Measurements from ENCODE around the gene MSLN.
"Not testable (repeated sequence)": the region's sequence is repeated elsewhere in the genome, so short reads cannot be mapped to it uniquely, and the experiment has no call there.

MSLN gene

DNA sequence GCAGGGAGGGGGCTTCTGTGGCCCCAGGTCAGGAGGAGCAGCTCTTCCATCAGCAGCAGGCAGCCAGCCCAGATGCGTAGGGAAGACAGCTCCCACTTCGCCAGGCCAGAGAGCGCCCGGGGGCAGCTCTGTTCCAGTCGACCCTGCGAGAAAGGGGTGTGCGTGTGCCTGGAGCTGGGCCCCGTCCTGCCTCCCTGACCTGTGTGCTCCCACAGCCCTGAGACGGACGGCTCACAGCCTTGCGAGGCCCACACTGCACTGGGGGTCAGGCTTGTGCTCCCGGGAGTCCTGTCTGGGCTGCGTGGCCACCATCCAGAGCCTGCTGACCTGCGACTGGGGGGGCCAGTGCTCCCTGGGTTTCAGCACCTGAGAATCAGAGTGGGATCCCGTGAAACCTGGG is 469 bp upstream of the MSLN start:
- DNase-seq (ENCODE audit: low read depth), result no peak

GRCh38 chr16:761625-762513 is 1.3 kb downstream of the MSLN start:
- DNase-seq (ENCODE audit: low read depth), result no peak

DNA sequence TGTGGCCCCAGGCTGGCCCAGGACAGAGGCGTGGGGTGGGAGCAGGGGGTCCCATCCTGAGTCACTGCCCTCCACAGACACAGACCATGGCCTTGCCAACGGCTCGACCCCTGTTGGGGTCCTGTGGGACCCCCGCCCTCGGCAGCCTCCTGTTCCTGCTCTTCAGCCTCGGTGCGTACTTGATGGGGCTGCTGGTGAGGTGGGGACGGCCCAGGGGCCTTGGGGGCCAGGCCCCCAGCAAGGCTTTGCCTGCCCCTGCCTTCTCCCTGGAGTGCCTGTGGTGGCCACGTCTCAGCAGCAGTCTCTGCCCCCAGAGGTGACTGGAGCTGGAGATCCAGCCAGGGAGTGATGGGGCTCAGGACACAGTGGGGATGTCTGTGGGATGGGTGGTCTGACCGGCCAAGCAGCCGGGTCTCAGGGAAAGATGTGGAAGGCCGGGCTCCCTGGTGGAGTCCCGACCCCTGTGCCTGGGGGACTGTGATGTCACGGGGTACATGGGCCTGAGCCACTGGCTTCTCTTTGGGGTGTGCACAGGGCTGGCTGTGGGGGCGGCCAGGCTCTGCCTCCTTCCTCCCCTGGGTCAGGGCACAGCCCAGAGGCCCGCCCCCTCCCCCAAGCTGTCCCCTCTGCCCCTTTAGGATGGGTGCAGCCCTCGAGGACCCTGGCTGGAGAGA is 2.2 kb downstream of the MSLN start:
- DNase-seq (ENCODE audit: low read depth), result no peak

- no peak for DNase-seq (ENCODE audit: low read depth)
Measured at GRCh38 chr16:763369-764183, 3.0 kb downstream of the MSLN start.

GRCh38 chr16:764184-764750 is 3.7 kb downstream of the MSLN start:
- DNase-seq (ENCODE audit: low read depth), result no peak

DNA sequence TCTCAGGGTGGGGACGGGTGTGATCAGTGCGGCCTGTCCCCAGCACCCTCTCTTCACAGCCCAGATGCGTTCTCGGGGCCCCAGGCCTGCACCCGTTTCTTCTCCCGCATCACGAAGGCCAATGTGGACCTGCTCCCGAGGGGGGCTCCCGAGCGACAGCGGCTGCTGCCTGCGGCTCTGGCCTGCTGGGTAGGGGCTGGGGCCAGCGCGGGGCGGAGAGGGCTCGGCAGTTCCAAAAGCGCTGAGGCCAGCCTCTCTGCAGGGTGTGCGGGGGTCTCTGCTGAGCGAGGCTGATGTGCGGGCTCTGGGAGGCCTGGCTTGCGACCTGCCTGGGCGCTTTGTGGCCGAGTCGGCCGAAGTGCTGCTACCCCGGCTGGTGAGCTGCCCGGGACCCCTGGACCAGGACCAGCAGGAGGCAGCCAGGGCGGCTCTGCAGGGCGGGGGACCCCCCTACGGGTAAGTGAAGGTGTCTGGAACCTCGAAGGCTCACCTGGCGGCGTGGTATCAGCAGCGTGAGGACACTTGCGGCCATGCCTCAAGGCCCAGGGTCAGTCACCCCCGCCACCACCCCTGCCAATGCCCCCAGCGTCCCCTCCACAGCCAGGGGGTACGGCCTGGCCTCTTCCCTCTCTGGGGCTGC is 4.4 kb downstream of the MSLN start:
- no peak for DNase-seq (ENCODE audit: low read depth)

GRCh38 chr16:765488-765865 is 4.9 kb downstream of the MSLN start:
- DNase-seq (ENCODE audit: low read depth), result no peak

- no peak for DNase-seq (ENCODE audit: low read depth)
Measured at GRCh38 chr16:766008-766819, 5.7 kb downstream of the MSLN start.

GRCh38 chr16:766820-767640 is 6.5 kb downstream of the MSLN start:
- no peak for DNase-seq (ENCODE audit: low read depth)

DNA sequence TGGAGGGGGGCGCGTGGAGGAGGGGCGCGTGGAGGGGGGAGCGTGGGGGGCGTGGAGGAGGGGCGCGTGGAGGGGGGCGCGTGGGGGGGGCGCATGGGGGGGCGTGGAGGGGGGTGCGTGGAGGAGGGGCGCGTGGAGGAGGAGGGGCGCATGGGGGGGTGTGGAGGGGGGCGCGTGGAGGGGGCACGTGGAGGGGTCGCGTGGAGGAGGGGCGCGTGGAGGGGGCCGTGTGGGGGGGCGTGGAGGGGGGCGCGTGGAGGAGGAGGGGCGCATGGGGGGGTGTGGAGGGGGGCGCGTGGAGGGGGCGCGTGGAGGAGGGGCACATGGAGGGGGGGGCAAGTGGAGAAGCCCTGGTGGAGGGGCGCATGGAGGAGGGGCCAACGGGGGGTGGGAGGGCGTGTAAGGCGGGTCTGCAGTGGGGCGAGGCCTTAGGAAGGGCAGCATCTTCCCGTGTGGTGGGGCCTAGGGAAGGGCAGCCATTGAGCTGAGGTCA is 7.3 kb downstream of the MSLN start:
- no peak for DNase-seq (ENCODE audit: low read depth)

- no peak for DNase-seq (ENCODE audit: low read depth)
Measured at GRCh38 chr16:768428-768827, 7.9 kb downstream of the MSLN start.

- DNase-seq (ENCODE audit: low read depth), result no peak
Measured at GRCh38 chr16:769184-769784, 8.8 kb downstream of the MSLN start.

DNA sequence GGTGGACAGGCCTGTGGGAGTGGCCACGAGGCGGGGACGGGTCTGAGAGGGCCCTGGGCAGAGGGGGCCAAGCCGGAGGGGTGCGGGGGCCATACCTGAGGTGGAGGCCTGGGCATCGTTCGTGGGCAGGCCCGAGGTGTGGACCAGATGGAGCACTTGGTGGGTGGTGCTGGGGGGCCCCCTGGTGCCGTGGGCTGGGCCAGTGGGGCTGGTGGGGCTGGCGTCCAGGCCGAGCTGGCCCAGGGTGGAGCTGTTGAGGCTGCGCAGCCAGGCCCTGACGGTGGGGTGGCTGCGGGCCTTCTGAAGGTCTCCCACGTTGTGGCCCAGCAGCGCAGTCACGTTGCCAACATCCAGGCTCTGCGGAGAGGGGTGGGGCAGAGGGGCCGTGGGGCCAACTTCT is 9.4 kb downstream of the MSLN start:
- no peak for DNase-seq (ENCODE audit: low read depth)

DNA sequence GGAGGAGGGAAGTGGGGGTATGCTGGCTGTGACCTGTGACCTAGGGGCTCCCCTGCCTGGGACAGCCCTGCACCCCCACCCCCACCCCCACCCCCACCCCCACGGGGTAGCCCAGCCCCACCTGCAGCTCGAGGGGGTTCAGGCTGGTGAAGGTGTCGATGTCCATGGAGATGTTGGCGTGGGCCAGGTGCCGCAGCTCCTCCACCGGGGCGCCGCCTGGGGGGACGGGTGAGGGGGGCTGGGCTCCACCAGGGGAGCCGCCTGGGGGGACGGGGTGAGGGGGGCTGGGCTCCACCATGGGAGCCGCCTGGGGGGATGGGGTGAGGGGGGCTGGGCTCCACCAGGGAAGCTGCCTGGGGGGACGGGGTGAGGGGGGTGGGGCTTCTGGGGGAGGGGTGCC is 9.9 kb downstream of the MSLN start:
- no peak for DNase-seq (ENCODE audit: low read depth)

DNA sequence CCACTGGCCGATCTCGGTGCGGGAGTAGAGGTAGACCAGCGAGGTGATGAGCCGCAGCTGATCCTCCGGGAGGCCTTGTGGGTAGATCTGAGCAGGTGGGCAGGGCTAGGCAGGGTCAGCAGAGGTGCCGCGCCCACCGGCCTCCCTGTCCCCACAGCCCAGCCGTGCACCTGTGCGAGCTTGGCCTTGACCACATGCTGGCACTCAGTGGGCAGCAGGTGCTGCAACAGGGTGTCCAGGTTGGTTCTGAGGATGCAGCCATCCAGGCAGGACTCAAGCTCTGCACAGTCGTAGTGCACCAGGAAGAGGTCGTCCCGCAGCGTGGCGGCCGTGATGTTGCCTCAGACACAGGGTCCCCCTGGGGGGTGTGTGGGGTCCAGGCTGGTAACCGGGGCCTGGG is 12.4 kb downstream of the MSLN start:
- DNase-seq (ENCODE audit: low read depth), result no peak

- DNase-seq (ENCODE audit: low read depth), result no peak
Measured at GRCh38 chr16:774086-775001, 13.8 kb downstream of the MSLN start.

- DNase-seq (ENCODE audit: low read depth), result no peak
Measured at GRCh38 chr16:775236-775796, 14.8 kb downstream of the MSLN start.

DNA sequence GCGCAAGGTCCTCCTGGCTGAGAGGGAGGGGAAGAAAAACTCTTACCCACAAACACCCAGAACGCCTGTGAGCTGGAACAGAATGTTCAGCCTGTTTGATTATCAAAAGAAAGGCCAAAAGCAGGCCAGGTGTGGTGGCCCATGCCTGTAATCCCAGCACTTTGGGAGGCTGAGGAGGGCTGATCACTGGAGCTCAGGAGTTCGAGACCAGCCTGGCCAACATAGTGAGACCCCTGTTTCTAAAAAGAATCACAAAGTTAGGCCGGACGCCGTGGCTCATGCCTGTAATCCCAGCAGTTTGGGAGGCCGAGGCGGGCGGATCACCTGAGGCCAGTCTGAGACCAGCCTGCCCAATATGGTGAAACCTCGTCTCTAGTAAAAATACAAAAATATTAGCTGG is 15.8 kb downstream of the MSLN start:
- not testable (repeated sequence) for DNase-seq (ENCODE audit: low read depth)
